Liver (tissue), 2 donors: Measurements from ENCODE around the gene DNAJC8.

Experiments used
- YY1 ChIP-seq: IDR thresholded peaks from 2 replicates; pipeline ENCODE4 v1.6.1; 2016; ENCODE audit warnings: antibody characterized with exemption, mild to moderate bottlenecking
- TF ChIP-seq, protein P1 (sequence below): fragments of 150-350 bp; IDR thresholded peaks from 2 replicates; pipeline ENCODE4 v1.5.1; 2017; ENCODE audit warnings: improper control_type of control experiment, low read depth, low read length; ENCODE audit not compliant: missing input control
- donor health status: healthy.

DNA sequence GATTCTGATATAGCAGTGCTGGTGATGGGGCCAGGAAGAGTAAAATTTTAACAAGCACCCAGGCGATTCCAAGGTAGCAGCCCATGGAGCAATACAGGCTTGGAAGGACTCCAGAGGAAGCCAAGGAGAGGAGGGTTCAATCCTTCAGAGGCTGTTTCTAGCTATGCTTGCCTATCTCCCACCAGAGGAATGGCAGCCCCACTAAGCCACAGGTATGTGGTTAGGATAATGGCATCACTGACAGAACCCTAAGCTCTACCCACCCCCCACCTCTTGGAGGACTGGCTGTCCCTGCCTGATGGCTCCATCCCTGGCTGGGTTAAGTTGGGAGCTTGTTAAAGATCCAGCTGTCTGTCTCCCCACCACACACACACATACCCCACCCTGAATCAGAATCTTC is 37.0 kb downstream of the DNAJC8 start:
- TF ChIP-seq, protein P1, sequence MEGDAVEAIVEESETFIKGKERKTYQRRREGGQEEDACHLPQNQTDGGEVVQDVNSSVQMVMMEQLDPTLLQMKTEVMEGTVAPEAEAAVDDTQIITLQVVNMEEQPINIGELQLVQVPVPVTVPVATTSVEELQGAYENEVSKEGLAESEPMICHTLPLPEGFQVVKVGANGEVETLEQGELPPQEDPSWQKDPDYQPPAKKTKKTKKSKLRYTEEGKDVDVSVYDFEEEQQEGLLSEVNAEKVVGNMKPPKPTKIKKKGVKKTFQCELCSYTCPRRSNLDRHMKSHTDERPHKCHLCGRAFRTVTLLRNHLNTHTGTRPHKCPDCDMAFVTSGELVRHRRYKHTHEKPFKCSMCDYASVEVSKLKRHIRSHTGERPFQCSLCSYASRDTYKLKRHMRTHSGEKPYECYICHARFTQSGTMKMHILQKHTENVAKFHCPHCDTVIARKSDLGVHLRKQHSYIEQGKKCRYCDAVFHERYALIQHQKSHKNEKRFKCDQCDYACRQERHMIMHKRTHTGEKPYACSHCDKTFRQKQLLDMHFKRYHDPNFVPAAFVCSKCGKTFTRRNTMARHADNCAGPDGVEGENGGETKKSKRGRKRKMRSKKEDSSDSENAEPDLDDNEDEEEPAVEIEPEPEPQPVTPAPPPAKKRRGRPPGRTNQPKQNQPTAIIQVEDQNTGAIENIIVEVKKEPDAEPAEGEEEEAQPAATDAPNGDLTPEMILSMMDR = no peak
- no peak for TF ChIP-seq YY1
